Mammary epithelial cell (primary cell): ENCODE data around the gene DGCR8.

Source experiments
- EZH2 ChIP-seq: IDR thresholded peaks from 2 replicates; pipeline ENCODE4 v1.6.1; 2012; ENCODE audit warnings: low read length, inconsistent platforms, borderline replicate concordance
- TF ChIP-seq, protein P1 (sequence below), 2 donors: IDR thresholded peaks in 1 of 2; conservative IDR thresholded peaks in 1 of 2; 2 replicates each; pipeline ENCODE4 v1.5.1; 2011 to 2012; ENCODE audit warnings: inconsistent platforms in 2 of 2, low read length in 2 of 2, mild to moderate bottlenecking in 2 of 2, control low read depth in 1 of 2, low read depth in 1 of 2; ENCODE audit not compliant: insufficient read depth in 1 of 2; ENCODE audit errors: extremely low read depth in 1 of 2

DNA sequence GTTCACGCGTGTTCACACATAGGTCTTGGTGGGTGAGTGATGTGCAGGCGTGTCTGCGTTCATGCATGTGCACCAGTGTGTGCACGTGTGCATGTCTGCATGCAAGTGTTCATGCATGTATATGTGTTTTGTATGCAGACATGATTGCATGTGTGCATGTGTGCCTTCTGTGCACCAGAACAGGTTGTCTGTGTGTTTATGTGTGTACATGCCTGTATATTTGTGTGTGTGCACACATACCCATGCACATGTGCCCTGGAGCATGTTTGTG lies 56.5 kb downstream of the DGCR8 start:
- TF ChIP-seq, protein P1, sequence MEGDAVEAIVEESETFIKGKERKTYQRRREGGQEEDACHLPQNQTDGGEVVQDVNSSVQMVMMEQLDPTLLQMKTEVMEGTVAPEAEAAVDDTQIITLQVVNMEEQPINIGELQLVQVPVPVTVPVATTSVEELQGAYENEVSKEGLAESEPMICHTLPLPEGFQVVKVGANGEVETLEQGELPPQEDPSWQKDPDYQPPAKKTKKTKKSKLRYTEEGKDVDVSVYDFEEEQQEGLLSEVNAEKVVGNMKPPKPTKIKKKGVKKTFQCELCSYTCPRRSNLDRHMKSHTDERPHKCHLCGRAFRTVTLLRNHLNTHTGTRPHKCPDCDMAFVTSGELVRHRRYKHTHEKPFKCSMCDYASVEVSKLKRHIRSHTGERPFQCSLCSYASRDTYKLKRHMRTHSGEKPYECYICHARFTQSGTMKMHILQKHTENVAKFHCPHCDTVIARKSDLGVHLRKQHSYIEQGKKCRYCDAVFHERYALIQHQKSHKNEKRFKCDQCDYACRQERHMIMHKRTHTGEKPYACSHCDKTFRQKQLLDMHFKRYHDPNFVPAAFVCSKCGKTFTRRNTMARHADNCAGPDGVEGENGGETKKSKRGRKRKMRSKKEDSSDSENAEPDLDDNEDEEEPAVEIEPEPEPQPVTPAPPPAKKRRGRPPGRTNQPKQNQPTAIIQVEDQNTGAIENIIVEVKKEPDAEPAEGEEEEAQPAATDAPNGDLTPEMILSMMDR (conservative IDR thresholded peaks at IDR 0.05 in 1 of 2, IDR thresholded peaks at IDR 0.05 in 1 of 2; ENCODE audit: extremely low read depth in 1 of 2, insufficient read depth in 1 of 2, low read depth in 1 of 2, low read length in 2 of 2): no peak
- no peak for TF ChIP-seq EZH2
